GM23338 (cell line): ENCODE data around the gene LRP1B. TPM values are rescaled to one million over a fixed set of nuclear protein-coding genes. Genes with fewer than 3 reads are reported as not detected.
A peak's percentile ranks its signal among the peaks of the same experiment; 100 is the strongest.

ENCODE experiments used
- ATAC-seq: fragments of 200-7000 bp; cut with Tn5 transposase; 3 replicates; pipeline ENCODE4 v1.9.1; 2020
- DNase-seq: peaks from one replicate; pipeline ENCODE4 v3.0.0-alpha.2; 2015; ENCODE audit warnings: low spot score
- H2AFZ ChIP-seq: fragments of 200-600 bp; sonication (generic); 2 replicates; pipeline ENCODE4 v1.8.0; 2016; ENCODE audit warnings: antibody characterized with exemption, mild to moderate bottlenecking, moderate library complexity
- H3F3A ChIP-seq: fragments of 200-600 bp; sonication (generic); replicated peaks from 2 replicates; pipeline ENCODE4 v1.8.0; 2017; ENCODE audit warnings: antibody characterized with exemption, mixed run types, low read depth
- H3K27ac ChIP-seq: fragments of 200-600 bp; sonication (generic); 2 replicates; pipeline ENCODE4 v1.6.1; 2016; ENCODE audit warnings: low read depth
- H3K27me3 ChIP-seq: fragments of 200-600 bp; sonication (generic); 2 replicates; pipeline ENCODE4 v1.8.0; 2016; ENCODE audit warnings: mild to moderate bottlenecking, mixed run types, moderate library complexity; ENCODE audit not compliant: insufficient read depth
- H3K36me3 ChIP-seq: fragments of 200-600 bp; sonication (generic); 2 replicates; pipeline ENCODE4 v1.8.0; 2016; ENCODE audit warnings: mild to moderate bottlenecking; ENCODE audit not compliant: insufficient read depth
- H3K4me1 ChIP-seq: fragments of 200-600 bp; sonication (generic); 2 replicates; pipeline ENCODE4 v1.8.0; 2016; ENCODE audit warnings: mild to moderate bottlenecking, moderate library complexity; ENCODE audit not compliant: insufficient read depth
- H3K4me2 ChIP-seq: fragments of 200-600 bp; sonication (generic); 2 replicates; pipeline ENCODE4 v1.7.1; 2017; ENCODE audit warnings: mixed run types
- H3K4me3 ChIP-seq: fragments of 200-600 bp; sonication (generic); 2 replicates; pipeline ENCODE4 v1.6.1; 2016; ENCODE audit warnings: mixed run types
- H3K79me2 ChIP-seq: fragments of 200-600 bp; sonication (generic); replicated peaks from 2 replicates; pipeline ENCODE4 v1.8.0; 2017; ENCODE audit warnings: mild to moderate bottlenecking; ENCODE audit not compliant: insufficient read depth
- H3K9me2 ChIP-seq: fragments of 200-600 bp; sonication (generic); 2 replicates; pipeline ENCODE4 v1.8.0; 2017; ENCODE audit not compliant: insufficient read depth
- H4K20me1 ChIP-seq: fragments of 200-600 bp; sonication (generic); replicated peaks from 2 replicates; pipeline ENCODE4 v1.8.0; 2017; ENCODE audit warnings: mild to moderate bottlenecking; ENCODE audit not compliant: insufficient read depth
- H3K27ac Mint-ChIP-seq: 2 replicates; pipeline ENCODE4 v1.8.0; 2020; ENCODE audit warnings: inconsistent platforms, mild to moderate bottlenecking, moderate library complexity, mixed read lengths
- H3K27me3 Mint-ChIP-seq: 3 replicates; pipeline ENCODE4 v1.8.0; 2022; ENCODE audit warnings: low read depth, mild to moderate bottlenecking, moderate library complexity, mixed read lengths, inconsistent platforms; ENCODE audit not compliant: insufficient read depth, poor library complexity
- H3K36me3 Mint-ChIP-seq: 3 replicates; pipeline ENCODE4 v1.8.0; 2021; ENCODE audit warnings: low read depth, mild to moderate bottlenecking, inconsistent platforms, moderate library complexity, mixed read lengths
- H3K4me1 Mint-ChIP-seq: 3 replicates; pipeline ENCODE4 v1.8.0; 2020; ENCODE audit warnings: mild to moderate bottlenecking, inconsistent platforms, mixed read lengths
- H3K4me3 Mint-ChIP-seq: 3 replicates; pipeline ENCODE4 v1.8.0; 2021; ENCODE audit warnings: moderate library complexity, mild to moderate bottlenecking, inconsistent platforms, mixed read lengths
- H3K9me3 Mint-ChIP-seq: 3 replicates; pipeline ENCODE4 v1.8.0; 2020; ENCODE audit warnings: moderate library complexity, mild to moderate bottlenecking, inconsistent platforms, mixed read lengths
- CREB1 ChIP-seq: fragments of 250-450 bp; sonication (Bioruptor Pico); IDR thresholded peaks from 2 replicates; pipeline ENCODE4 v1.5.0; 2020; ENCODE audit warnings: low read depth, mild to moderate bottlenecking, moderate library complexity
- CTCF ChIP-seq, 2 experiments: fragments of 200-600 bp in 1 of 2; sonication (generic) in 1 of 2; conservative IDR thresholded peaks; 2 replicates each; pipeline versions ENCODE4 v1.5.1 to v1.6.1; 2016 to 2017; ENCODE audit warnings: antibody characterized with exemption in 2 of 2, low read depth in 2 of 2, mild to moderate bottlenecking in 2 of 2, moderate library complexity in 1 of 2
- EZH2 ChIP-seq: fragments of 200-600 bp; sonication (generic); IDR thresholded peaks from one replicate; pipeline ENCODE4 v1.8.0; 2017; ENCODE audit warnings: antibody characterized with exemption, mild to moderate bottlenecking, low read depth; ENCODE audit not compliant: unreplicated experiment
- EZH2phosphoT487 ChIP-seq: fragments of 200-600 bp; sonication (generic); IDR thresholded peaks from one replicate; pipeline ENCODE4 v1.8.1; 2018; ENCODE audit warnings: antibody characterized with exemption; ENCODE audit not compliant: unreplicated experiment
- JUNB ChIP-seq: IDR thresholded peaks from one replicate; pipeline ENCODE4 v1.6.1; 2016; ENCODE audit warnings: antibody characterized with exemption; ENCODE audit not compliant: unreplicated experiment
- POLR2AphosphoS5 ChIP-seq: IDR thresholded peaks from 2 replicates; pipeline ENCODE4 v1.6.1; 2016; ENCODE audit warnings: antibody characterized with exemption, low read depth
- polyA plus RNA-seq: library from polyadenylated mRNA; unstranded; fragments of >200 nt; fragmentation: Nextera tagmentation; extraction: Ambion mirVana; gene quantifications from 2 replicates; pipeline ENCODE4 v1.2.1, GENCODE V29; 2016
- total RNA-seq: library from RNA; depleted of rRNA; stranded (reverse); fragments of >200 nt; shearing (Covaris generic); gene quantifications from 2 replicates; pipeline ENCODE4 v1.2.3, GENCODE V29; 2014
- TF ChIP-seq, protein P1 (sequence below): fragments of 250-450 bp; sonication (Bioruptor Pico); IDR thresholded peaks from 2 replicates; pipeline ENCODE4 v1.5.0; 2020; ENCODE audit warnings: mild to moderate bottlenecking, moderate library complexity
- TF ChIP-seq, protein P2 (sequence below): IDR thresholded peaks from 2 replicates; pipeline ENCODE4 v1.6.1; 2016; ENCODE audit warnings: antibody characterized with exemption

Gene LRP1B
- total and polyA plus RNA-seq, 2 experiments from 2014 or later: 0.15 to 0.97 TPM

DNA sequence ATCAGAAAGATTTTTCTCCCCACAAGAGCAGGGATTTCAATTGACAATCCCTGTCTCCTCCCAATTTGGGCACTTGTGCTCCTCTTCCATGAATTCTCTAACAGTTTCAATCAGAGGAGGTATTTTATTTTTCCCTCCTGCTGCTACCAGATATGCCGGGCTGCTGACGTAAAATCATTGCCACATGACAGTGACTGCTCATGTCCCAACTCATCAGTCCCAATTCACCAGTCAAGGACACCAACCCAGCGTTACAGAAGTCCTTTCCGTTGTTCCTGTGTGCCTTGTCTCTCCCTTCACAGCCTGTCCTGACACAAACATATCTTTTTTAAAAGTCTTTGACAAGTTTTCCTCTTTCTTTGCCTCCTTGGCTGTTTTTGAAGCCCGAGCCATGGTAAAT is 540.2 kb downstream of the LRP1B start (continued):
- TF ChIP-seq EZH2 (no peak), POLR2AphosphoS5 (no peak), CREB1 (CRISPR knock-in tag) (no peak)

DNA sequence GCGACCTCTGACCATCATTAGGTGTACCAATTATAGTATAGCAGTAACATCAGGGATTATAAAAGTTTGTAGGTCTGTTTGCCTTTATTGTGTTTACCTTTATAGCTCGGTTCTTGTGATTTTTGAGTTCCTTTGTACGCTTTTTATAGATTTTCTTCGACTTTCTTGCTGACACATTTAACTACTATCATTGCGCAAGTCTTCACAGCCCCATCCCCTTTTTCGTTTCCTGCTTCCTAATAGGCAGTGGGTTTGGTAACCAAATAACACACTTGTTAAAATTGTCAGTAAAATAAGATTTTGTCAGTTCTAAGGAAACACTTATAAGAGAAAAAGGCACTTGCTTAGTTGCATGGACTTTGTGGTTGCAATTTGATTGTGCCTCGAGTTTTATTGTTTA is 541.5 kb downstream of the LRP1B start:
- H3K27me3 Mint-ChIP-seq: peaks cover 2% of the 10 kb centered on the region
- Histone ChIP-seq H3K9me2 (no peaks in the 10 kb centered on the region), H3K27ac (no peak overlapping the region), H3K27me3 (no peaks in the 10 kb centered on the region), H4K20me1 (no peaks in the 10 kb centered on the region), H3K79me2 (no peaks in the 10 kb centered on the region), H3K4me3 (no peak overlapping the region), H2AFZ (peak overlapping the region; percentile 82; the same call in 1 of the 2 replicates), H3F3A (no peaks in the 10 kb centered on the region), H3K4me1 (peaks cover 4% of the 10 kb centered on the region; the same call in 1 of the 2 replicates), H3K4me2 (no peak overlapping the region), H3K36me3 (no peaks in the 10 kb centered on the region; the same call in 1 of the 2 replicates)
- H3K4me1 Mint-ChIP-seq: peaks cover 14% of the 10 kb centered on the region; the same call in 2 of the 3 replicates
- ATAC-seq (no peak), DNase-seq (no peak)
- H3K9me3 Mint-ChIP-seq: peaks cover 20% of the 10 kb centered on the region; the same call in 2 of the 3 replicates
- TF ChIP-seq EZH2phosphoT487 (no peak), CTCF (conservative IDR thresholded peaks at IDR 0.05; ENCODE audit: low read depth in 2 of 2) (no peak), JUNB (no peak), EZH2 (no peak), POLR2AphosphoS5 (no peak)
- TF ChIP-seq, protein P1, sequence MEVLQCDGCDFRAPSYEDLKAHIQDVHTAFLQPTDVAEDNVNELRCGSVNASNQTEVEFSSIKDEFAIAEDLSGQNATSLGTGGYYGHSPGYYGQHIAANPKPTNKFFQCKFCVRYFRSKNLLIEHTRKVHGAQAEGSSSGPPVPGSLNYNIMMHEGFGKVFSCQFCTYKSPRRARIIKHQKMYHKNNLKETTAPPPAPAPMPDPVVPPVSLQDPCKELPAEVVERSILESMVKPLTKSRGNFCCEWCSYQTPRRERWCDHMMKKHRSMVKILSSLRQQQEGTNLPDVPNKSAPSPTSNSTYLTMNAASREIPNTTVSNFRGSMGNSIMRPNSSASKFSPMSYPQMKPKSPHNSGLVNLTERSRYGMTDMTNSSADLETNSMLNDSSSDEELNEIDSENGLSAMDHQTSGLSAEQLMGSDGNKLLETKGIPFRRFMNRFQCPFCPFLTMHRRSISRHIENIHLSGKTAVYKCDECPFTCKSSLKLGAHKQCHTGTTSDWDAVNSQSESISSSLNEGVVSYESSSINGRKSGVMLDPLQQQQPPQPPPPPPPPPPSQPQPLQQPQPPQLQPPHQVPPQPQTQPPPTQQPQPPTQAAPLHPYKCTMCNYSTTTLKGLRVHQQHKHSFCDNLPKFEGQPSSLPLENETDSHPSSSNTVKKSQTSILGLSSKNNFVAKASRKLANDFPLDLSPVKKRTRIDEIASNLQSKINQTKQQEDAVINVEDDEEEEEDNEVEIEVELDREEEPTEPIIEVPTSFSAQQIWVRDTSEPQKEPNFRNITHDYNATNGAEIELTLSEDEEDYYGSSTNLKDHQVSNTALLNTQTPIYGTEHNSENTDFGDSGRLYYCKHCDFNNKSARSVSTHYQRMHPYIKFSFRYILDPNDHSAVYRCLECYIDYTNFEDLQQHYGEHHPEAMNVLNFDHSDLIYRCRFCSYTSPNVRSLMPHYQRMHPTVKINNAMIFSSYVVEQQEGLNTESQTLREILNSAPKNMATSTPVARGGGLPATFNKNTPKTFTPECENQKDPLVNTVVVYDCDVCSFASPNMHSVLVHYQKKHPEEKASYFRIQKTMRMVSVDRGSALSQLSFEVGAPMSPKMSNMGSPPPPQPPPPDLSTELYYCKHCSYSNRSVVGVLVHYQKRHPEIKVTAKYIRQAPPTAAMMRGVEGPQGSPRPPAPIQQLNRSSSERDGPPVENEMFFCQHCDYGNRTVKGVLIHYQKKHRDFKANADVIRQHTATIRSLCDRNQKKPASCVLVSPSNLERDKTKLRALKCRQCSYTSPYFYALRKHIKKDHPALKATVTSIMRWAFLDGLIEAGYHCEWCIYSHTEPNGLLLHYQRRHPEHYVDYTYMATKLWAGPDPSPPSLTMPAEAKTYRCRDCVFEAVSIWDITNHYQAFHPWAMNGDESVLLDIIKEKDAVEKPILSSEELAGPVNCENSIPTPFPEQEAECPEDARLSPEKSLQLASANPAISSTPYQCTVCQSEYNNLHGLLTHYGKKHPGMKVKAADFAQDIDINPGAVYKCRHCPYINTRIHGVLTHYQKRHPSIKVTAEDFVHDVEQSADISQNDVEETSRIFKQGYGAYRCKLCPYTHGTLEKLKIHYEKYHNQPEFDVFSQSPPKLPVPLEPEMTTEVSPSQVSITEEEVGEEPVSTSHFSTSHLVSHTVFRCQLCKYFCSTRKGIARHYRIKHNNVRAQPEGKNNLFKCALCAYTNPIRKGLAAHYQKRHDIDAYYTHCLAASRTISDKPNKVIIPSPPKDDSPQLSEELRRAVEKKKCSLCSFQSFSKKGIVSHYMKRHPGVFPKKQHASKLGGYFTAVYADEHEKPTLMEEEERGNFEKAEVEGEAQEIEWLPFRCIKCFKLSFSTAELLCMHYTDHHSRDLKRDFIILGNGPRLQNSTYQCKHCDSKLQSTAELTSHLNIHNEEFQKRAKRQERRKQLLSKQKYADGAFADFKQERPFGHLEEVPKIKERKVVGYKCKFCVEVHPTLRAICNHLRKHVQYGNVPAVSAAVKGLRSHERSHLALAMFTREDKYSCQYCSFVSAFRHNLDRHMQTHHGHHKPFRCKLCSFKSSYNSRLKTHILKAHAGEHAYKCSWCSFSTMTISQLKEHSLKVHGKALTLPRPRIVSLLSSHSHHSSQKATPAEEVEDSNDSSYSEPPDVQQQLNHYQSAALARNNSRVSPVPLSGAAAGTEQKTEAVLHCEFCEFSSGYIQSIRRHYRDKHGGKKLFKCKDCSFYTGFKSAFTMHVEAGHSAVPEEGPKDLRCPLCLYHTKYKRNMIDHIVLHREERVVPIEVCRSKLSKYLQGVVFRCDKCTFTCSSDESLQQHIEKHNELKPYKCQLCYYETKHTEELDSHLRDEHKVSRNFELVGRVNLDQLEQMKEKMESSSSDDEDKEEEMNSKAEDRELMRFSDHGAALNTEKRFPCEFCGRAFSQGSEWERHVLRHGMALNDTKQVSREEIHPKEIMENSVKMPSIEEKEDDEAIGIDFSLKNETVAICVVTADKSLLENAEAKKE: no peak
- TF ChIP-seq, protein P2, sequence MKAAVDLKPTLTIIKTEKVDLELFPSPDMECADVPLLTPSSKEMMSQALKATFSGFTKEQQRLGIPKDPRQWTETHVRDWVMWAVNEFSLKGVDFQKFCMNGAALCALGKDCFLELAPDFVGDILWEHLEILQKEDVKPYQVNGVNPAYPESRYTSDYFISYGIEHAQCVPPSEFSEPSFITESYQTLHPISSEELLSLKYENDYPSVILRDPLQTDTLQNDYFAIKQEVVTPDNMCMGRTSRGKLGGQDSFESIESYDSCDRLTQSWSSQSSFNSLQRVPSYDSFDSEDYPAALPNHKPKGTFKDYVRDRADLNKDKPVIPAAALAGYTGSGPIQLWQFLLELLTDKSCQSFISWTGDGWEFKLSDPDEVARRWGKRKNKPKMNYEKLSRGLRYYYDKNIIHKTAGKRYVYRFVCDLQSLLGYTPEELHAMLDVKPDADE: no peak
- no peak overlapping the region for H3K4me3 Mint-ChIP-seq
- H3K27ac Mint-ChIP-seq: no peak overlapping the region
- H3K36me3 Mint-ChIP-seq: peaks cover 13% of the 10 kb centered on the region
